GM08714 (cell line): ENCODE results near the gene DIP2B.

Experiments
- H3K4me3 ChIP-seq: fragments of 200-500 bp; sonication (Bioruptor generic); 2 replicates; pipeline ENCODE4 v1.5.1; 2014; ENCODE audit warnings: mild to moderate bottlenecking, low read length, inconsistent platforms
- ZNF274 ChIP-seq: IDR thresholded peaks from 2 replicates; pipeline ENCODE4 v1.6.1; 2012; ENCODE audit warnings: mild to moderate bottlenecking, low read depth, low read length

The DIP2B gene

GRCh38 chr12:50626026-50626425 lies 121.2 kb downstream of the DIP2B start:
- no peak overlapping the region for H3K4me3 ChIP-seq
- TF ChIP-seq ZNF274: no peak

- H3K4me3 ChIP-seq: no peak overlapping the region
- TF ChIP-seq ZNF274: no peak
Observed at GRCh38 chr12:50627491-50627890, 122.7 kb downstream of the DIP2B start.

DNA sequence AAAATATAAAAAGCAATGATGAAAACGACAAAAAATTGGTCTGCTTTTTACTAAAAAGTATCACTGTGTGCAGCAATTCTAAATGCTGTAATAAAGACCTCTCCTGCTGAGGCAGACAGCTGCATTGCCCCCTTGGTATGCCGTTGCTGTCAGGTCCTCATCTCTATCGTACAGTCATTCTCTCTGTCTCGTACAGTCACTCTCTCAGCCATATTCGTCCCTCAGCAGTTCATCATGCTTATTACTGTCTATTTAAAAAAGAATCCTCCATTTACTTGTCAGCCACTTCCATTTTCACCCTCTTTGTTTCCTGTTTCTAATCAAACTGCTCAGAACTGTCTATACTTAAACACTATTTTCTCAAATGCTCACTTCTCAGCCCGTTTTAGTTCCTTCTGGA lies 123.6 kb downstream of the DIP2B start:
- TF ChIP-seq ZNF274: no peak
- H3K4me3 ChIP-seq: no peak overlapping the region

GRCh38 chr12:50633955-50634354 lies 129.2 kb downstream of the DIP2B start:
- no peak for TF ChIP-seq ZNF274

DNA sequence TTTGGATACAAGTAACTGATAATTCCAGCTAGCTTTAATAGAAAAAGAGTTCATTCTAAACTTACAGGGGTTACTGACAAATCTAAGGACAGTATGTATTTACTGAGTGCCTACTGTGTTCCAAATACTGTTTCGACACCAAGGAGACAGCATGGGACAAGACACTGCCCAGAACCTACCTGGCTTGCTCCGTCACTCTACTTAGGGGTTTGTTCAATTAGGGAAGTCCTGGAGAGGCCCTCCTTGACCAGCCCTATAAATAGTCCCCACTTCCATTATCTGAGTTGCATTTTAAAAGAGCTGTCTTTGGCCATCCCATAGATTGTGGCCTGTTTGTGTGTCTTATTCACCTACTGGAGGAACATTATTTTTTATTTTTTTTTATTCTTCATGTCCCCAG lies 129.6 kb downstream of the DIP2B start:
- H3K4me3 ChIP-seq: no peak overlapping the region
- no peak for TF ChIP-seq ZNF274

More at GRCh38 chr12:50633955-50634354, 129.2 kb downstream of the DIP2B start:
- no peak overlapping the region for H3K4me3 ChIP-seq

DNA sequence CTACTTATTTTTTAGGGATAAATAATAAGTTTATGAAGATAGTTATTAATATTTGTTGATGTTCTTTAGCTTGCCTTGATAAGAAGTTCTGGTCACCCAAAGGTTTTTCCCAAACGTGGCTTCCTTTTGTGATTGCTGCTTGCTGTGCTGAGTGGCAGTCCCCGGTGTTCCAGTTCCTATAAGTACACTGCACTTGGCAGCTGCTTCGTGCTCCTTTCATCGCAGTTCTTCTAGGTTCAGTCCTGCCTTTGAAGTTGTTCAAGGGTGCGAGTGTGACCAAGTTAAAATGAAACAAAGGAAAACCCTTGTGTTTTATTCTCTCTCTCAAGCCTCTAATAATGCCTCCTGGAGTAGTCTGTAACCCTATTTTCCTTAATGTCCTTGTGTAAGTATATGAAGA lies 130.6 kb downstream of the DIP2B start:
- no peak for TF ChIP-seq ZNF274
- H3K4me3 ChIP-seq: no peak overlapping the region

DNA sequence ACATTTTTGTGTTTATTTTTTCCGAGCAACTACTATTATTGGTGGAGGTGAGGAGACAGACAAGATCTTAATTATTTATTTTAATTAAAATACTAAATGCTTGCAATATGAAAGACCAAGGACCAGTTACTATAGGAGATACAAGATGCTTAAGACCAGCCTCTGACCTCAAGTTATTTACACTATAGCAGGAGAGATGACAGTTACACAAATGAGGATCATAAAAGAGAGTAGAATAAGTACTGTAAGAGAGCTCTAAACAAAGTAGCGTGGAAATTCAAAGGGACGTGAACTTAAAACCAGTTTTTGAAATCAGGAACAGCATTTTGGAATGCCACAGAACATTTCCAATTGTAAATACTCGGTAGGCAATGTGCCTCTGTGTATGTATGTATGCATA lies 131.1 kb downstream of the DIP2B start:
- no peak overlapping the region for H3K4me3 ChIP-seq
- TF ChIP-seq ZNF274: no peak

DNA sequence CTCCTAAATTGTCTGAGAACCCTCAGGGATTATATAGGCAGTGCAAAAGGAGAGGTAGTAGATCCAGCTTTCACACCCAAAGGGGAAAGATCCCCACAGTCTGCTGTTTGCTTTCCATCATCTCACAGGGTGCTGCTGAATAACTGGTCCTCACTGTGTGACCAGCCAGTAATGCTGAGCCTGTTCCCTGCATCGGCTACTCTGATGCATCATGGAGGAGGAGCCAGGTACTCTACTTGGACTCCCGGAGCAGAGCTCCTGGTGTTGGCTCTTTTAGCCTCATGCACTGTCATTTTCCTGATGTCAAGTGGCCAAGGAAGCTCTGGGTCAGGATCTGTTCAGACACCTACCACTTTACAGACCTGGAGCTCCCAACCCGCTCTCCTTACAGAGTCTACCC lies 131.7 kb downstream of the DIP2B start:
- TF ChIP-seq ZNF274: no peak
- H3K4me3 ChIP-seq: no peak overlapping the region

DNA sequence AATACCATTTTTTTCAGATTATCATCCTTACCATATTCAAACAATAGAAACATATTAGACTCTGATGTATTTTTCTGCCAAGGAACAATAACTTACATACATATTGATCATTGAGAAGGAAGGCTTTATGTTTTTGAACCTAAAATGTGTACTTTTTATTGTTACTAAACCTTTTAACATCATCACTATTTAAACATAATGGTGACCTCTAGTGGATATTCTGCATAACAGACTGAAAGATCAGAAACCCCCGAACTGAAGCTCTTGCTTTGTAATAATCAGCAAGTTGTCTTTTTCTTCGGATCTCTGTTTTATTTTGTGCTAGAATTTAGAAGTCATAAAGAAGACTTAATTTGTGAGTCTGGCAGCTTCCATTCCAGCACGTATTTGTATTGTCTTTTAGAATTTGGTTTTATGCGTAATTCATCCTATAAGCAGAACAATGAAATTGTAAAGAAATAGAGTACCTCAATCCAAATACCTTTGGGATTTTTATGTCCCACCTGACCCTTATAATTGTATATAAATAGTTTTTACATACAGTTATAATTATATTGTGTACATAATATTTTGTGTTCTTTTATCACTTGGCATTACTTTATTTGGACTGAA lies 133.2 kb downstream of the DIP2B start:
- TF ChIP-seq ZNF274: no peak

GRCh38 chr12:50638482-50638880 lies 133.7 kb downstream of the DIP2B start:
- no peak for TF ChIP-seq ZNF274
- no peak overlapping the region for H3K4me3 ChIP-seq

More for the DNA sequence above, 133.2 kb downstream of the DIP2B start:
- H3K4me3 ChIP-seq: no peak overlapping the region

DNA sequence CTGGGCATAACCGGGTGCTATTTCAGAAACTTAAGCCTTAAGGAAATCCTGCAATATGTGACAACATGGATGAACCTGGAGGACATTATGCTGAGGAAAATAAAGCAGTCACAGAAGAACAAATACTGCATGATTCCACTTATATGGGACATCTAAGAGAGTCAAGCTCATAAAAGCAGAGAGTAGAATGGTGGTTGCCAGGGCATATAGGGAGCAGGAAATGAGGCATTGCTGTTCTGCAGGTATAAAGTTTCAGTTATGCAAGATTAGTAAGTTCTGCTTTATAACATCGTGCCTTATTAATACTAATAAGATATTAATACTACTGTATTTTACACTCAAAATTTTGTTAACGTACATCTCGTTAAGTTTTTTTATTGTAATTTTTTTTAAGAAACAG lies 134.9 kb downstream of the DIP2B start:
- H3K4me3 ChIP-seq: no peak overlapping the region
- TF ChIP-seq ZNF274: no peak

GRCh38 chr12:50640321-50640939 lies 135.6 kb downstream of the DIP2B start:
- no peak overlapping the region; the same call in 1 of the 2 replicates for H3K4me3 ChIP-seq
- no peak for TF ChIP-seq ZNF274

- H3K4me3 ChIP-seq: no peak overlapping the region
- no peak for TF ChIP-seq ZNF274
Observed at GRCh38 chr12:50641566-50641965, 136.8 kb downstream of the DIP2B start.

DNA sequence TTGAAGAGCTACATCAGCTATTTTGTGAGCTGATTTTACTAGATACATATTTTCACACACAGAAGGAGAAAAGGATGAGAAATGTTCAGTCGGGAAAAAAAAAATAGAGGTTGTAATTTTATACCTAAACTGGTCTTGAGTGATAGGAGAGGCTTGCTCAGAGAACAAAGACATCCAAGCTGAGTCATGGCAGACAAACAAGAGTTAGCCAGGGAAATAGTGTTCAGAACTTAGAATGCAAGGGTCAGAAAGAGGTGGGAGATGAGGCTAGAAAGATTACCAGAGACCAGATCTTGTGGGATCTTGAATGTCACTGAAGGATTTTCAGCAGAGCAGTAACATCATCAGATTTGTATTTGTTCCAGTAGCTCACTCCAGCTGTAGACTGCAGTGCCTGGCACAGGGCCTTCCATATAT lies 137.3 kb downstream of the DIP2B start:
- H3K4me3 ChIP-seq: no peak overlapping the region
- TF ChIP-seq ZNF274: no peak

DNA sequence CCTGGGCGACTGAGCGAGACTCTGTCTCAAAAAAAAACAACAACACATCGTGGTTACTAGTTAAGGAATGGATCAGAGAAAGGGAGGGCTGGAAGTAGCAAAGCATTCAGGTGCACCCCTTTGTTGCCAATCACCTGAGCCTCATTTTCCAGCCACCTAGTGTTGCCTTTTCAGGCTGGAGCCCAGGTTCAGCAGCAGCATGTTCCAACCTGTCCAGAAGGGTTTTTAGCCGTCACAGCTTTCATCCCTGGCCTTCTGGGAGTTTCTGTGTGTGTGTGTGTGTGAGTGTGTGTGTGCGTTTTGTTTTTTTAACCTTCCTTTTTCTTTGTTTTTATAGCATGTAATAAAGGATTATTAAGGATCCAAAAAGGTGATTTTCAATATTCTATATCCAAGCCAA lies 138.0 kb downstream of the DIP2B start:
- TF ChIP-seq ZNF274: no peak

GRCh38 chr12:50647031-50647430 lies 142.2 kb downstream of the DIP2B start:
- no peak overlapping the region for H3K4me3 ChIP-seq
- TF ChIP-seq ZNF274: no peak

More for the DNA sequence above, 138.0 kb downstream of the DIP2B start:
- H3K4me3 ChIP-seq: no peak overlapping the region
